Fibroblast of mammary gland (primary cell): ENCODE data around the gene TRNT1.

Source experiments
- DNase-seq: peaks from one replicate; pipeline ENCODE4 v3.0.0-alpha.2; 2010; ENCODE audit warnings: low read depth
- H3K4me3 ChIP-seq: 2 replicates; pipeline ENCODE4 v1.5.1; 2011; ENCODE audit warnings: low read depth, mild to moderate bottlenecking, low read length, moderate library complexity; ENCODE audit not compliant: control insufficient read depth
- TF ChIP-seq, protein P1 (sequence below): conservative IDR thresholded peaks from 2 replicates; pipeline ENCODE4 v1.5.1; 2011; ENCODE audit warnings: low read depth, low read length, inconsistent platforms; ENCODE audit not compliant: control insufficient read depth, insufficient read depth

TRNT1 gene

DNA sequence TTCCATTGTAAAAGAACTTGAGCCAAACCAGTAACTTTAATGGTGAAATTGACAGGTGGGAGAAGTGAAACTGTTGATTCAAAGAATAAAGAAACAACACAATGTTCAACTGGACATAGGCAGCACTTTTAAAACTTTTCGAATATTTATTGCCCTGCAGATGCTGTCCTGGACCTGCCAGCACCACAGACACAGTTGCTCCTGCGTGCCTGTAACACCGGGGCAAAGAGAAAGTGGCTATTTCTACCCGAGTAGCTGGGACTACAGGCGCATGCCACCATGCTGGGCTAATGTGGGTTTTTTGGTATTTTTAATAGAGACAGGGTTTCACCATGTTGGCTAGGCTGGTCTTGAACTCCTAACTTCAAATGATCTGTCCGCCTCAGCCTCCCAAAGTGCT lies 24.0 kb upstream of the TRNT1 start:
- TF ChIP-seq, protein P1, sequence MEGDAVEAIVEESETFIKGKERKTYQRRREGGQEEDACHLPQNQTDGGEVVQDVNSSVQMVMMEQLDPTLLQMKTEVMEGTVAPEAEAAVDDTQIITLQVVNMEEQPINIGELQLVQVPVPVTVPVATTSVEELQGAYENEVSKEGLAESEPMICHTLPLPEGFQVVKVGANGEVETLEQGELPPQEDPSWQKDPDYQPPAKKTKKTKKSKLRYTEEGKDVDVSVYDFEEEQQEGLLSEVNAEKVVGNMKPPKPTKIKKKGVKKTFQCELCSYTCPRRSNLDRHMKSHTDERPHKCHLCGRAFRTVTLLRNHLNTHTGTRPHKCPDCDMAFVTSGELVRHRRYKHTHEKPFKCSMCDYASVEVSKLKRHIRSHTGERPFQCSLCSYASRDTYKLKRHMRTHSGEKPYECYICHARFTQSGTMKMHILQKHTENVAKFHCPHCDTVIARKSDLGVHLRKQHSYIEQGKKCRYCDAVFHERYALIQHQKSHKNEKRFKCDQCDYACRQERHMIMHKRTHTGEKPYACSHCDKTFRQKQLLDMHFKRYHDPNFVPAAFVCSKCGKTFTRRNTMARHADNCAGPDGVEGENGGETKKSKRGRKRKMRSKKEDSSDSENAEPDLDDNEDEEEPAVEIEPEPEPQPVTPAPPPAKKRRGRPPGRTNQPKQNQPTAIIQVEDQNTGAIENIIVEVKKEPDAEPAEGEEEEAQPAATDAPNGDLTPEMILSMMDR: no peak
- no peak overlapping the region for H3K4me3 ChIP-seq
- no peak for DNase-seq

DNA sequence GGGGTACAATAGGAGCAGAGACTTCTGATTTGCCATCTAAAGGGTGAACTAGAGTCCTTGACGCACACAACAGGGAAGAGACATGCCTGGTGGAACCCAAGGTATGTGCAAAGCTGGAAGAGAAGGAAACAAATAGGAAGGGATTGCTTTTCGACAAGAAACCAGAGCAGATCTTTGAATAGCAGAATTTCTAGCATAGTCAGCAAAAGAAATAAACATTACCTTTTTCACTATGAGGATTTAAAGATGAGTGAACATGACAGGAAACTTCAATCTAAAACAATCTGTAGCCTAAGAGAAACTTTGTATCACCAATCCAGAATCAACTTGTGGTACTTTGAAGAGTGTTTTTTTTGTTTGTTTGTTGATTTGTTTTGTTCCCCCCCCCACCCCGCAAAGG lies 21.5 kb upstream of the TRNT1 start:
- no peak overlapping the region for H3K4me3 ChIP-seq
- TF ChIP-seq, protein P1: no peak
- DNase-seq: no peak

DNA sequence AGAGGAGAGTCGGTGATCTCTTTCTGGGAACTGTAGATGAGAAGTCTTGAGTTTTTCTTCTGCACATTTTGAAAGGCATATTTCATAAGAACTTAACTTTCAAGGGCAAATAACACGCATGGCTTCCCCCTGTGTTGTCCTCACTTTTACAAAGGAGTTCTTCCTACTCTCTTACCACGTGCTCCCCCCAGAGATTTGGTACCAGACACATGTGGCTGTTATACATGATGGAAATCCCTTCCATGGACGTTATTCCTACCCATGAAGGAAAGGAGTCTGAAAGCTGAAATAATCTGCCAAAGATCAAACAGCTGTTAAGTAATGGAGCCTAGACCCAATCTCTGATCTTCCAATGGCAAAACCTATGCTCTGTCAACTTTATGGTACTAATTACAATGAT lies 20.9 kb upstream of the TRNT1 start:
- H3K4me3 ChIP-seq: no peak overlapping the region
- TF ChIP-seq, protein P1: no peak
- no peak for DNase-seq

DNA sequence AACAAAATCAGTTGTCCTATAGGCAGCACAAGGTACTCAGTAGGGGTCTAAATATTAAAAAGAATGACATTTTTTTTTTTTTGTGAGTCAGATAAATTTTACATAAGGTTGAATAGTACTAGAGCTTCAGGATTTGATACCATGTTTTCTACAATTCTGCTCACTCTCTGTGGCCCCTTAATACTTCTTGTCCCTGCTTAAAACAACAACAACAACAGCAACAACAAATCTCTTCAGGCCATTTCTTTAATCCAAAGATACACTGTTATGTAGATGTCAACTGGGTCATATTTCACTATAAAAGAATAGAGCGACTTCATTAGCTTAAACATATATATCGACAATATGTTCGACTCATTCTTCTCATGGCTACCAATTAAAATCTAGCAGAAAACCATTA lies 19.6 kb upstream of the TRNT1 start:
- TF ChIP-seq, protein P1: no peak
- no peak for DNase-seq
- no peak overlapping the region for H3K4me3 ChIP-seq

DNA sequence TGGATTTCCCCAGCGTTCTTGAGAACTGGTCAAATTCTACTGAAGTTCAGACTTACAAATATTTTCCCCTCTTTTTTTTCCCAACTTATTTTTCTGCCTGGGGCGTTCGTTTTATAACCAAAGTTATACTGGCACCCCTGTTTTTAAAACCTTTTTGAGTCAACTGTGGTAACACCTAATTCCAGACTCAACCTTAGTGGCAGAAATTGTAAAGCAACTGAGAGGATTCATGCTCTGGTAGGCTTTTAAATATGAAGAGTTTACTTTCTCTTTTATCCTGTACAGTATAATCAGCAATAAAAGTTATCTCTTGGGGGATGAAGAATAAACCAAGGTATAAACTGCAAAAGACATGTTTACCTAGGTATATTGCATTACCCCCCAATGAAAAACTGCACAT lies 18.9 kb upstream of the TRNT1 start:
- no peak overlapping the region for H3K4me3 ChIP-seq
- TF ChIP-seq, protein P1: no peak
- no peak for DNase-seq

DNA sequence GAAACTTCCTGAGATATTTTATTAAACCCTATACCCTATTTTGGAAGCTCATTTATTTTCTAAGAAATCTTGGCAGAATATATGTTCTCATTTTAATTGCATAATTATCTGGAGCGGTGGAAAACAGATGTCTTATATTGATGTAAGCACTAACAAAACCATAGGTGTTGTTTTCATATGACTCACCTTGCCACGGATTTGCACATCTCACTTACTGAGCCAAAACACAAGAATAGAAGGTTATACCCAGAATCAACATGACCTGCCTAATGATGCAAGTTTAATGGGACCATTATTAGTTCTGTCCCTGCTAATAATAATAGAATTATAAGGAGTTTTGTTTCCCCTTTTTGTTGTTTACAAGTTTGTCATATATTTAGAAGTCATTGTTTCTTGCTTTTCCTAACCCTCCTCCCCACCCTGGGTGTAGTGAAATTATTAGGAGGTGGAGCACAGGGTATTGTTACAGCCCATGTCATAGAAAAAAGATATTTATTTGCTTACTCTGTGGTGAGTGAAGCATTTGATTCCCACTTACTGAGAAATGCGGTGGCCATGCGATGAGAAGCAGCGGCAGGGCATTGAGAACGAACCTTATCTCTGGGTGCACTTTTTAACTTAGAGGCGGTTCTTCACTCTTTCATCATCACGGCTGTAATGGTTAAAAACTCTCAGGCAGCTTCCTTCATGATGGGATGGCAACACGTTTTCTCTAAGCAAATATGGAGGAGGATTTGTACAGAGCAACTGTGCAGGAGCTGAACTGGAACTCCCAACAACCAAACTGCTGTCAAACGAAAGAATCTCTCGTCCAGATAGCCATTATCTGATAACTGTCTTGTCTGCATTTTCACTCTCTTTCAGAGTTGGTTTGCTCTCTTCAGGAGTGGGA lies 17.1 kb upstream of the TRNT1 start:
- no peak overlapping the region for H3K4me3 ChIP-seq
- DNase-seq: no peak
- TF ChIP-seq, protein P1: no peak
